Ovary (tissue), 3 donors: ENCODE measurements around the gene FKBP6.
"Not testable (repeated sequence)": the region's sequence is repeated elsewhere in the genome, so short reads cannot be mapped to it uniquely, and the experiment has no call there.

Experiments
- CTCF ChIP-seq, 3 donors: fragments of 450-650 bp in 2 of 3; fragments of 200-600 bp in 1 of 3; IDR thresholded peaks; one replicate each; pipeline versions ENCODE4 v1.5.1 to v1.8.0; 2016 to 2022; ENCODE audit warnings: antibody characterized with exemption in 3 of 3, mild to moderate bottlenecking in 1 of 3
- POLR2A ChIP-seq: fragments of 450-650 bp; IDR thresholded peaks from one replicate; pipeline ENCODE4 v1.6.1; 2017; ENCODE audit warnings: antibody characterized with exemption, mild to moderate bottlenecking, moderate library complexity
- donor health status: DM: no; HTN: no; CAD: no.

GRCh38 chr7:73324081-73324845 lies 3.7 kb upstream of the FKBP6 start:
- not testable (repeated sequence) for TF ChIP-seq CTCF (IDR thresholded peaks at IDR 0.05); POLR2A
